GM20000 (cell line): ENCODE data around the gene PDE11A.

Experiments
- DNase-seq: peaks from one replicate; pipeline ENCODE4 v3.0.0; 2012; ENCODE audit warnings: low spot score
- TF ChIP-seq, protein P1 (sequence below): IDR thresholded peaks from 2 replicates; pipeline ENCODE4 v1.5.1; 2012; ENCODE audit warnings: mild to moderate bottlenecking, control low read depth; ENCODE audit errors: extremely low read depth, missing control alignments

PDE11A gene

DNA sequence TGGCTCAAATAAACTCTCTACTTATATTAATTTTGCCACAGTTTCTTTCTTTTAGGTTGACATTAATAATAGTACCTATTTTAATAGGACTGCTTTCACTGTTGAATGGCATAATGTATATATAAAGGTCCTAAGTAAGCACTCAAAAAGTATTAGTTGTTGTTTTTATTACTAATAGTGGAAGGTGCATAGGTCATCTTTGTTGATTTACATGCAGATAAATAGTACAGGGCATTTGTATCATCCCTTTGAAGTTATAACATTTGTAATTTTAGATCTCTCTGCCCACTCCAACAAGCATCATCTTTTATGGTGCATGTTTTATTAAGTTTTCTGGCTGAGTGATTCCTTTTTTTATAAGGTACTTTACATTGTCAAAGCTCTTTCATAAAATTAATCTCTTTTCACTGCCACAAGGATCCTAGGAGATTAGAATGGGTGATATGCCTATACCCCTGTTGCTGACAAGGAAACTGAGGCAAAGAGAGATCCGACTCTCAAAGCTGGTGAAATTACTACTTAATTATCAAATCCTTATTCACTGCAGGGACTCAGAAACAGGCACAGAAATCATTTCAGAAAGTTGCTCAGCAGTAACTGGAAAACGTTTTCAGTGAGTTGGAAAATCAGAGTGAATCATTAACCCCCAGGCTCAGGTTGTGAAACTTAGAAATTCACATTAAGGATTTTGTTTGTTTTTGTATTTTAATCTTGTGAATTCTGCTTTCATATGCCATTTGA lies 380.4 kb downstream of the PDE11A start:
- DNase-seq, result no peak
- TF ChIP-seq, protein P1, sequence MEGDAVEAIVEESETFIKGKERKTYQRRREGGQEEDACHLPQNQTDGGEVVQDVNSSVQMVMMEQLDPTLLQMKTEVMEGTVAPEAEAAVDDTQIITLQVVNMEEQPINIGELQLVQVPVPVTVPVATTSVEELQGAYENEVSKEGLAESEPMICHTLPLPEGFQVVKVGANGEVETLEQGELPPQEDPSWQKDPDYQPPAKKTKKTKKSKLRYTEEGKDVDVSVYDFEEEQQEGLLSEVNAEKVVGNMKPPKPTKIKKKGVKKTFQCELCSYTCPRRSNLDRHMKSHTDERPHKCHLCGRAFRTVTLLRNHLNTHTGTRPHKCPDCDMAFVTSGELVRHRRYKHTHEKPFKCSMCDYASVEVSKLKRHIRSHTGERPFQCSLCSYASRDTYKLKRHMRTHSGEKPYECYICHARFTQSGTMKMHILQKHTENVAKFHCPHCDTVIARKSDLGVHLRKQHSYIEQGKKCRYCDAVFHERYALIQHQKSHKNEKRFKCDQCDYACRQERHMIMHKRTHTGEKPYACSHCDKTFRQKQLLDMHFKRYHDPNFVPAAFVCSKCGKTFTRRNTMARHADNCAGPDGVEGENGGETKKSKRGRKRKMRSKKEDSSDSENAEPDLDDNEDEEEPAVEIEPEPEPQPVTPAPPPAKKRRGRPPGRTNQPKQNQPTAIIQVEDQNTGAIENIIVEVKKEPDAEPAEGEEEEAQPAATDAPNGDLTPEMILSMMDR, result no peak

DNA sequence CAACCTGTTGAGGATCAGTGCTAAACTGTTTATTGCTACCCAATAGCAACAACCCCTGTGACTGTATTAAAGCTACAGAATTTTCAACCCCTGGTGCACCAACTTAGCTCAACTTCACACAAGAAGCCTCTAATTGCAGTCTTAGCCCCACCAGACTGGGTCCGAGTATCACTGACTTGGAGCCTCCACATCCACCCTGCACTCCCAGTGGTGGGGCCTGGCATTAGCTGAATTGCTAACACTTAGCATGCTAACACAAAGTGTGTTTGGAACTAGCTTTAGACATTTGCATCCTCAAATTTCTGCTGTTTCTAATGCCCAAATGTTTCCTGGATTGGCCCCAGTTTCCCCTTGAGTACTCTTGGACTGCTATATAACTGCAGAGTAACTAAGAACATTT lies 381.4 kb downstream of the PDE11A start:
- TF ChIP-seq, protein P1, result no peak
- no peak for DNase-seq

DNA sequence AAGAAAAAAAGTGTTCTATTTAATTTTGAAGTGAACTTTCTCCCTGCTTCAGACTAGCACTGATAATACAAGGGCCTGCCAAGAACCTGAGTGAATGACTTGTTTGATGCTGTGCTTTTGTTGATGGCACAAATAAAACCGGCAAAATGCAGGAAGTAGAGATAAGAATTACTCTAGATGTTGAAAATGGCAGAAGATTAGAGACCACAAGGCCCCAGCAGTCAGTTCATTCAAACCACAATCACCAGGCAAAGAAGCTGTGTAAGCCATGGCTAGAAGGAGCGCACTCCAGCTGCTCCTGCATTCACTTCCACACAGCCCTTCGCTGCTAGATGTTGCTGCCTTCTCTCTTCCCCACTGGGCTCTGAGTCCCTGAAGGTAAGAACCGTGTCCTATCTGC lies 383.0 kb downstream of the PDE11A start:
- TF ChIP-seq, protein P1, result no peak
- no peak for DNase-seq

DNA sequence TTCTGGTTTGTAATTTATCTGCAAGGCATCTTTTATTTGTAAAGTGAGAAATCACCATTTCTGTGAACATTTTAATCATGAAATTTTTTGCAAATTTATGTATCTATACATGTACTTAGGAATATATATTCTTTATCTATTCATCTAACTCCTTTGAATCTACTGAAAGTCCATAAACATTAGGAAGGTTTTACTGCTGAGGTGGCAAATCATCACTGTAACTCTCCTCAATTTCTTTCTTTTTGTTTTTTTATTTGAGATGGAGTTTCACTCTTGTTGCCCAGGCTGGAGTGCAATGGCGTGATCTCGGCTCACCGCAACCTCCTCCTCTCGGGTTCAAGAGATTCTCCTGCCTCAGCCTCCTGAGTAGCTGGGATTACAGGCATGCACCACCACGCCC lies 383.7 kb downstream of the PDE11A start:
- no peak for DNase-seq
- TF ChIP-seq, protein P1, result no peak

DNA sequence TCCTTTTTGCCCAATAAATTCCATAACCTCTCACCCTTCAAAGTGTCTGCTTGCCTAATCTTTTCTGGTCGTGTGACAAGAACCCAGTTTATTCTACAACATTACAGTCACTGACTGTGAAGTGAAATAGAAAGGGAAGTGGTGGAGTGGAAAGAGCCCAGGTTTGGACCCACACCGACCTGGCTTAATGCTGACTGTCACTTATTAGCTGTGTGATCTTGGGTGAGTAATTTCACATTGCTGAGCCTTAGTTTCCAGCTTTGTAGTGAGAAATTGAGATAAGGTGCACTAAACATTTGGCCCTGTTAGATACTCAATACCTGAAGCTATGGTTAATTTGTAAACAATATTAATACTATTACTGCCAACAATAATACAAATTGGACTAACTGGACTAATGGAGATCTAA lies 388.9 kb downstream of the PDE11A start:
- TF ChIP-seq, protein P1, result no peak
- no peak for DNase-seq

DNA sequence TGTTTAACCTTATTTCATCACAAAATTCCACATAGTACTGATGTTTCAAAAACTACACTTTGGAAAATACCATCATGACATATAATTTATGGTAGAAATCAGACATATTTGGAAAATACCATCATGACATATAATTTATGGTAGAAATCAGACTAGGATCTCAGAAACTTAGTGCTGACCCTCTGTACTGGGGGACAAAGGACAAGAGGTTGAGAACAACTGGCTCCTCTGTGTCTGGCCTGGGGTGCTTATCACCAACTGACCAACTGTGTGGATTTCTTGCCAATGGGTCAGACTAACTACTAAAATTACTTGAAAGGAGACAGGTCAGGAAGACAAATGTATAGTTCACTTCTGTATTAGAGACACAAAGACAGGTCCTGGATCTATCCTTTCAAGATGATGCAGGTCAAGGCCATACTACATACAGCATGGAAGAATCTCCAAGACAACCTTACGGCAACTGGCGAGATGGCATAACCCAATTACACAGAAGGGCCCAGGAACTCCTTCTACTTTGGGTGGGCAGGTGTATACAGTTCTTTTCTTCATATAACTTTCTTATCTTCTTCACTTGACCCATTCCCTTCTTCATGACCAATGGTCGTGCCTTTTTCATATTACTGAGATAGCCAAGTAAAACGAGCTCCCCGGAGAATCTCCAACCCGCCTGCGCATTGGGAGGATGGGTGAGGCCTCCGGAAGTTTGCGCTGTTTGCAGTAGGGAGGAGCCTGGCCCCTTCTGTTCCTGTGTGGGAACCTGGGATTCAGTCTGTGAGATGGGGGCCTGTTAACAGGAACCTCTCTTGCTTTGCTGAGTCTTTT lies 389.5 kb downstream of the PDE11A start:
- DNase-seq, result no peak
- TF ChIP-seq, protein P1, result no peak

DNA sequence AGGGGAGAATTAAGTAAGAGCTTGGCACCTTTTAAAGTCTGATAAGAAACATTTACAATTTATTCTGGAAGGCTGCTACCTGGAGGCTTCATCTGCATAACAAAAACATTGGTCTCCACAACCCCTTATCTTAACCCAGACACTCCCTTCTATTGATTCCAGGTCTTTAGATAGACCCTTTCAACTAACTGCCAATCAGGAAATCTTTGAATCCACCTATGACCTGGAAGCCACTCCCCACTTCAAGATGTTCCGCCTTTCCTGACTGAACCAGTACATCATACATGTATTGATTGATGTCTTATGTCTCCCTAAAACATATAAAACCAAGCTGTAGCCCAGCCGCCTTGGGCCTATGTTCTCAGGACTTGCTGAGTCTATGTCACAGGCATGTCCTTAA lies 390.6 kb downstream of the PDE11A start:
- TF ChIP-seq, protein P1, result no peak
- DNase-seq, result no peak
